ENCODE data around the gene HMOX2. TPM values are rescaled to one million over a fixed set of nuclear protein-coding genes. Genes with fewer than 3 reads are reported as not detected.

The HMOX2 gene
- total and polyA plus RNA-seq, 2 experiments from 2014 or later, result 36.0 to 61.5 TPM

GRCh38 chr16:4525634-4526277 is 49.6 kb downstream of the HMOX2 start:
- H3K9ac ChIP-seq, result no peak overlapping the region
- no peaks in the 10 kb centered on the region for H3K4me1 ChIP-seq (ENCODE audit: insufficient read depth)
- WGBS, 2 experiments (ENCODE audit: low coverage in 1 of 2, low lambda C conversion rate in 2 of 2, missing lambda C conversion rate in 2 of 2), result 38 to 39% methylated on average over 13 of the region's 13 CpGs
- peaks cover 8% of the 10 kb centered on the region; the same call in 1 of the 2 replicates for H3K79me2 ChIP-seq (ENCODE audit: insufficient read depth)
- peak; percentile 40 for DNase-seq
- TF ChIP-seq EZH2 (IDR thresholded peaks at IDR 0.05; ENCODE audit: insufficient read depth, poor library complexity, severe bottlenecking) (no peak), EZH2phosphoT487 (IDR thresholded peaks at IDR 0.05; ENCODE audit: insufficient read depth, low read depth) (no peak)
- H3K36me3 ChIP-seq (ENCODE audit: low read depth), result no peaks in the 10 kb centered on the region
- H3F3A ChIP-seq (ENCODE audit: insufficient read depth), result no peaks in the 10 kb centered on the region
- no peak overlapping the region for H3K4me2 ChIP-seq (ENCODE audit: unreplicated experiment)
- no peaks in the 10 kb centered on the region for H3K27me3 ChIP-seq (replicated peaks; ENCODE audit: insufficient read depth)
- H3K9me2 ChIP-seq (ENCODE audit: insufficient read depth), result no peaks in the 10 kb centered on the region
- H2AFZ ChIP-seq, result no peak overlapping the region
- in situ Hi-C loops (cut with MboI), result no loop called here
- H3K27ac ChIP-seq, result no peak overlapping the region
- H3K4me3 ChIP-seq, result no peak overlapping the region
- H4K20me1 ChIP-seq (ENCODE audit: insufficient read depth), result no peaks in the 10 kb centered on the region
- no peaks in the 10 kb centered on the region for H3K9me3 ChIP-seq (ENCODE audit: low read depth)

GRCh38 chr16:4529085-4530060 is 53.2 kb downstream of the HMOX2 start:
- Histone ChIP-seq H3K4me3 (no peak overlapping the region), H2AFZ (no peak overlapping the region), H3K9me2 (ENCODE audit: insufficient read depth) (no peaks in the 10 kb centered on the region), H3F3A (ENCODE audit: insufficient read depth) (no peaks in the 10 kb centered on the region), H3K4me1 (ENCODE audit: insufficient read depth) (no peaks in the 10 kb centered on the region), H3K79me2 (ENCODE audit: insufficient read depth) (peaks cover 8% of the 10 kb centered on the region; the same call in 1 of the 2 replicates), H3K9ac (no peak overlapping the region), H3K9me3 (ENCODE audit: low read depth) (no peaks in the 10 kb centered on the region), H3K27ac (no peak overlapping the region), H4K20me1 (ENCODE audit: insufficient read depth) (no peaks in the 10 kb centered on the region), H3K36me3 (ENCODE audit: low read depth) (no peaks in the 10 kb centered on the region), H3K4me2 (ENCODE audit: unreplicated experiment) (no peak overlapping the region), H3K27me3 (replicated peaks; ENCODE audit: insufficient read depth) (no peaks in the 10 kb centered on the region)
- WGBS, 2 experiments (ENCODE audit: low coverage in 1 of 2, low lambda C conversion rate in 2 of 2, missing lambda C conversion rate in 2 of 2), result 62 to 63% methylated on average over 16 of the region's 16 CpGs
- DNase-seq, result peak; percentile 42
- in situ Hi-C loops (cut with MboI), result no loop called here
- no peak for TF ChIP-seq EZH2 (IDR thresholded peaks at IDR 0.05; ENCODE audit: insufficient read depth, poor library complexity, severe bottlenecking)
- TF ChIP-seq EZH2phosphoT487 (IDR thresholded peaks at IDR 0.05; ENCODE audit: insufficient read depth, low read depth), result no peak

DNA sequence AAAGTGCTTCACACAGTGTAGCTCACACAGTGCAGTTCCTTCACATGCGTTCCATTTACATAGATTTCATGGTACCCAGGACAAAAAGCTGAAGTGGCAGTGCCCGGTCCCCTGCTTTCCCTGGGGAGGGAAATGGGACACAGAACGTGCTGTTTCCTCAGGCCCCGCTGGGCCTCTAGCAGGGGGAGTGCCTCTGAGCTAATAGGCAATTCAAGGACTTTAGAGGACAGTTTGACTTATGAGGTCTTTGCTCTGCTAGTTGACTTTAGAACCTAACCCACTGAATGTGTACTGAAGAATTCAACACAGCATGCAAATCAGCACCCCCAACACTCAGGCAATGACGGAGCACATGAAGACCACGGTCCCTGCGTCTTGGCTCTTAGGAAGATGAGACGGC is 55.6 kb downstream of the HMOX2 start:
- 93 to 98% methylated on average over 8 of the region's 8 CpGs for WGBS, 2 experiments (ENCODE audit: low coverage in 1 of 2, low lambda C conversion rate in 2 of 2, missing lambda C conversion rate in 2 of 2)
- H3K9me3 ChIP-seq (ENCODE audit: low read depth), result no peaks in the 10 kb centered on the region
- H3K9ac ChIP-seq, result no peak overlapping the region
- in situ Hi-C loops (cut with MboI), result no loop called here
- H3K79me2 ChIP-seq (ENCODE audit: insufficient read depth), result peaks cover 18% of the 10 kb centered on the region
- no peak overlapping the region for H3K27ac ChIP-seq
- no peaks in the 10 kb centered on the region for H4K20me1 ChIP-seq (ENCODE audit: insufficient read depth)
- TF ChIP-seq EZH2phosphoT487 (IDR thresholded peaks at IDR 0.05; ENCODE audit: insufficient read depth, low read depth) (no peak), EZH2 (IDR thresholded peaks at IDR 0.05; ENCODE audit: insufficient read depth, poor library complexity, severe bottlenecking) (no peak)
- H3K4me2 ChIP-seq (ENCODE audit: unreplicated experiment), result no peak overlapping the region
- H3K27me3 ChIP-seq (replicated peaks; ENCODE audit: insufficient read depth), result no peaks in the 10 kb centered on the region
- H2AFZ ChIP-seq, result no peak overlapping the region
- no peaks in the 10 kb centered on the region for H3K4me1 ChIP-seq (ENCODE audit: insufficient read depth)
- H3K36me3 ChIP-seq (ENCODE audit: low read depth), result no peaks in the 10 kb centered on the region
- DNase-seq, result no peak
- H3K9me2 ChIP-seq (ENCODE audit: insufficient read depth), result no peaks in the 10 kb centered on the region
- no peaks in the 10 kb centered on the region for H3F3A ChIP-seq (ENCODE audit: insufficient read depth)
- H3K4me3 ChIP-seq, result no peak overlapping the region

DNA sequence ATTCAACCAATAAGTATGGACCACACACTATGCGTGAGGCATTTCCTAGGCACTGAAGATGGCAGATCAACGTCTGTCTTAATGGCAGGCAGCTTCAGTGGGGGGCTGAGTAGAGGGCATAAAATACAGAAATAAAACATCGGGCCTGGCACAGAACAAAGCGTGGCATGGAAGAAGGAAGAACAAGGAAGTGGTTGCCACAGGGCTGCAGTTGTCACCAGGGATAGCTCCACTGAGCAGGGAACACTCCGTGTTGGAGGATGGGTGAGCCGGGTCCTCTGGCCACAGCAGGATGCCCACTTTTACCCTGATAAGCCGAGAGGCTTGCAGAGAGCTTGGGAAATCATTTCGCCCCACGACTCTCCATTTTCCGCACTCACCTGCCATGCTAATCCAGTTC is 56.0 kb downstream of the HMOX2 start:
- DNase-seq, result no peak
- H3F3A ChIP-seq (ENCODE audit: insufficient read depth), result no peaks in the 10 kb centered on the region
- H3K4me3 ChIP-seq, result no peak overlapping the region
- H2AFZ ChIP-seq, result no peak overlapping the region
- 99% methylated on average over 9 to 10 of the region's 10 CpGs for WGBS, 2 experiments (ENCODE audit: low coverage in 1 of 2, low lambda C conversion rate in 2 of 2, missing lambda C conversion rate in 2 of 2)
- H3K9me2 ChIP-seq (ENCODE audit: insufficient read depth), result no peaks in the 10 kb centered on the region
- no peak overlapping the region for H3K4me2 ChIP-seq (ENCODE audit: unreplicated experiment)
- TF ChIP-seq EZH2 (IDR thresholded peaks at IDR 0.05; ENCODE audit: insufficient read depth, poor library complexity, severe bottlenecking) (no peak), EZH2phosphoT487 (IDR thresholded peaks at IDR 0.05; ENCODE audit: insufficient read depth, low read depth) (no peak)
- H4K20me1 ChIP-seq (ENCODE audit: insufficient read depth), result no peaks in the 10 kb centered on the region
- no peaks in the 10 kb centered on the region for H3K36me3 ChIP-seq (ENCODE audit: low read depth)
- H3K9me3 ChIP-seq (ENCODE audit: low read depth), result no peaks in the 10 kb centered on the region
- in situ Hi-C loops (cut with MboI), result no loop called here
- no peak overlapping the region for H3K9ac ChIP-seq
- no peaks in the 10 kb centered on the region for H3K4me1 ChIP-seq (ENCODE audit: insufficient read depth)
- no peaks in the 10 kb centered on the region for H3K27me3 ChIP-seq (replicated peaks; ENCODE audit: insufficient read depth)
- peaks cover 20% of the 10 kb centered on the region for H3K79me2 ChIP-seq (ENCODE audit: insufficient read depth)
- H3K27ac ChIP-seq, result no peak overlapping the region
